Activated CD4-positive, CD25-positive, alpha-beta regulatory T cell treated with anti-CD3 and anti-CD28 coated beads, Interleukin-2, amount 50 U/mL, for 16 hours (primary cell): ENCODE measurements around the gene PIGV.
A peak's percentile ranks its signal among the peaks of the same experiment; 100 is the strongest.

ENCODE experiments used
- DNase-seq: peaks from one replicate; pipeline ENCODE4 v3.0.0-alpha.2; 2020; ENCODE audit warnings: low read depth, low spot score

The PIGV gene

GRCh38 chr1:26787706-26788514 is at the start of gene PIGV:
Gene PIGV, plus strand, starts transcription at chr1:26787950. Its CDS starts 2,866 bp downstream, at chr1:26790816.
- DNase-seq = peak; percentile 81

GRCh38 chr1:26739329-26739914 is 48.3 kb upstream of the PIGV start:
- no peak for DNase-seq

DNA sequence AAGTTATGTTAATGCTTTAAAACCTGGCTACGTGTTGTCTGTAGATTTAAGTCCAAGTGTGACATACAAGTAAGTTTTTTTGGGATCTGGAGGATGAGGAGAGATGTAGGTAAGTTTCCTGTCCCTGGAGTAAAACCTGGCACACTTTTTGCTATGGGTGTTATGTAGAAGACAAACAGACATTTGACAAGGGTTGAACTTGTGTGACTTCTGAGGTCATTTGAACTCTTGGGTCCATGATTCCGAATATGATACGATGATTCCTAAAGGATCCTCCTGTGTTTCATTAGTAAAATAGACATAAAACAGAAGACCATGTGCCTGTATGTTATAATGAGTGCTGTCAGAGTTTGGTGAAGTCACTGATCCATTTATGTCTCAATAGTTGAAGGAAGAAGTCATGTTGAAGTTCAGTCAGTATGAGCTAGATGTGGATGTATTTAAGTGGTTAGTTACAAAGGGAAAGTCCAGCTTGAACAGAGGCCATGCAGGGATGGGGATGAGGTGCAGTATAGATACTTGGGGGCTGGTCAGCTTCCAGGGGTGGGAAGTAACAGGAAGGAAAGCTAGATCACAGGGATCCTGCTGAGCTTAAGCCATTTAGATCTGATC is 47.6 kb upstream of the PIGV start:
- DNase-seq = no peak

DNA sequence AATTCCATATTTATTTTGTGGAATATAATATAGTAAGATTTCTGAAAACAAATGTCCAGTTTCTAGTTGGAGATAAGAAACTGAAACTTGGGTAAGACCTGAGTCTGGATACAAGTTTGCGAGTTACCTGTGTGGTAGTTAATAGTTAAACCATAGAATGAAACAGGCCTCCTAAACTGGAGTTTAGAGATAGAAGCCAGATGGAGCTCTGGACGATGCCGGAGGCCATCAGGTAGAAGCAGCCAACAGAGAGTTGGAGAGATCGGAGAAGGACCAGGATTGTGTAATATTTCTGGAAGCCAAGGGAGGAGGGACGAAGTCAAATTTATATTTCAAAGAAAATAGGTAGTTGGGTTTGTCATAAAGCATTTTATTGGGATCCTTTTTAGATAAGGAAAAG is 46.8 kb upstream of the PIGV start:
- no peak for DNase-seq

- no peak for DNase-seq
Measured at GRCh38 chr1:26743426-26744059, 44.2 kb upstream of the PIGV start.

DNA sequence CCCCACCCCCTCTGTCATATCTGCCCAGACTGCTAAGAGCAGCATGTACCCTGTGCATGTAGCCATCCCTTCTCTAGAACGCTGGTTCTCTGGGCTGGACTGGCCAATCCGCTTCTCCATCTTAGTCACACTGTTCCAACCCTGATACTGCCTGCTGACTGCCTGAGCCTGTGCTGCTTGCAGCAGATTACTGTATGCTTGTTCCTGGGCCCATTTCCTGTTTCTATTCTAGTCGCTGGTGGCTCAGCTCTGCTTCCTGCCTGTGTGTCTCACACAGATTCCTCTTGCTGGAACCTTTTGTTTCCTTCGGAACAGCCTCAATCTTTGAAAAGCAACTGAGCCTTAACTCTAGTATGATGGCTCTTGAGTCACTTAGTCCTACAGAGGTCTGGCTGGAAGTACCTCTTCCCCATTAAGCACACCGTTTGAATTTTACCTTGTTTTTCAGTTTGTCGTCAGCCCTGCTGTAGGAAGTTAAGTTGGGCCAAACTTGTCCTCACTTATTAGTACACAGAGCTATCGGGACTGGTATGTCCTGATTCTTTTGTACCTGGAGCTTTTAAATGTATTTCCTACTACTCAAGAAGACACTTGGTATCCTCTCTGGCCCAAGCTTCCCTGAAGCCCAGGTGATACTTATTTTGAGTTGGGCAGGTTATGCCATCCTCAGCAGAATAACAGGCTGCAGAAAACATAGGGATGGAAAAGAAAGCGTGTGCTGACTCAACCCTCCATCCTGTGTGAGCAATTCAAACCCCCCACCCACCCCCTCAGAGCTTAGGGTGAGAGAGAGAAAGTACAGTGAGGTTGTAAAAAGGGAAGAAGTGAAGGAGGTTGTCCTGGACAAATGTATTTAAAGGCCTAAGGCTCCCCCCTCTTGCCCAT is 43.4 kb upstream of the PIGV start:
- DNase-seq = peak; percentile 68

- DNase-seq = no peak
Measured at GRCh38 chr1:26745191-26745590, 42.6 kb upstream of the PIGV start.

DNA sequence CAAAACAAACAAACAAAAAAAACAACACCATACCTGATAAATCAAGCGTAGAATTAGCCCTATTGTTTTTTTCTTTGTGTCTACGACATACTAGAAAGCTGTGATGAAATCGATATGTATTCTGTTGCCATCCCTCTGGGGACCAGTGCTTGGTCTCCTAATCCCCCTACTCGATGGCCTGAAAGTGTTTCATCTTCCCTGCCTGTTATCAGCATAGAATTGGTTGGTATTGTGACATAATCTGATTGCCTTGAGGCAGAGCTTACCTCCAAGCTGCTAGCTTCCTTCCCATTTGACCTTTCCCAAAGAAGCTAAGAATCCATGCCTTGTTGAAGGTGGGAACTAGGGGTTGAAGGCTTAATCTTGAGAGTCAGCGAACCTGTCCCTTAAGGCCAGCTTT is 40.7 kb upstream of the PIGV start:
- no peak for DNase-seq

DNA sequence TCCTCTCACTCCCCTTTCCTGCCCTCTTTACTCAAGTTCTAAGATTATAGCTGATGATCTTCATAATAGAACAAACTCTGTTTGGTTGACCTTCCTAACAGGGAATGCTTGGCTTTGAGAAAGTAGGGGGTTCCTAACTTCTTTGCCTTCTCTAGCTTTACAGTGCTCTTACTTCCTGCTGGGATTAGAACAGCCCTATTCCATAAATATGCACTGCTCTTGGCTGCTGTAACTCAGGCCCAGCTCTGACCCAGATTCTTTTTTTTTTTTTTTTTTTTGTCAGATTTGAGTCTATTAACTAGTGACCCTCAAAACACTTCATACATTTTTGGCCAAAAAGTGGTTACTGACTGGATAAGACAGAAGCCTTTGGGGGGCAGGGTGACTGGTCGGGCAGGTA is 39.4 kb upstream of the PIGV start:
- DNase-seq = no peak

DNA sequence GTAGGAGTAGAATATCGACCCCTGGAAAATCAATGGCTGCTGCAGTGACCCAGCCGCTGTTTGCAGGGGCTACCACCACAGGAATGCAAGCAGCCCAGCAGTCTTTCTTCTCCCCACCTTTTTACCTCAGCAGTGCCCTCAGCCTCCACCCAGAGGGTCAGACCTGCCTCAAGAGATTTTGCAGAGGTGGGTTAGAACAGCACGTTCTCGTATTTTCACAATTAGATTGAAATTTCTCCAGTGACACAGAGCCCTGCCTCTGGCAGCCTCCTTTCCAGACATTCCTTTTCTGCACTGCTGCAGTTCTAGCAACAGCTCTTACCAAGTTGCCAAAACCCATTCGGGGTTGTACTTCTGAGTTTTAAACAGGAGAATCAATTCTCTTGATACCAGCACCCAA is 38.3 kb upstream of the PIGV start:
- DNase-seq = no peak

- DNase-seq = no peak
Measured at GRCh38 chr1:26750428-26750827, 37.3 kb upstream of the PIGV start.

- no peak for DNase-seq
Measured at GRCh38 chr1:26752519-26752918, 35.2 kb upstream of the PIGV start.

DNA sequence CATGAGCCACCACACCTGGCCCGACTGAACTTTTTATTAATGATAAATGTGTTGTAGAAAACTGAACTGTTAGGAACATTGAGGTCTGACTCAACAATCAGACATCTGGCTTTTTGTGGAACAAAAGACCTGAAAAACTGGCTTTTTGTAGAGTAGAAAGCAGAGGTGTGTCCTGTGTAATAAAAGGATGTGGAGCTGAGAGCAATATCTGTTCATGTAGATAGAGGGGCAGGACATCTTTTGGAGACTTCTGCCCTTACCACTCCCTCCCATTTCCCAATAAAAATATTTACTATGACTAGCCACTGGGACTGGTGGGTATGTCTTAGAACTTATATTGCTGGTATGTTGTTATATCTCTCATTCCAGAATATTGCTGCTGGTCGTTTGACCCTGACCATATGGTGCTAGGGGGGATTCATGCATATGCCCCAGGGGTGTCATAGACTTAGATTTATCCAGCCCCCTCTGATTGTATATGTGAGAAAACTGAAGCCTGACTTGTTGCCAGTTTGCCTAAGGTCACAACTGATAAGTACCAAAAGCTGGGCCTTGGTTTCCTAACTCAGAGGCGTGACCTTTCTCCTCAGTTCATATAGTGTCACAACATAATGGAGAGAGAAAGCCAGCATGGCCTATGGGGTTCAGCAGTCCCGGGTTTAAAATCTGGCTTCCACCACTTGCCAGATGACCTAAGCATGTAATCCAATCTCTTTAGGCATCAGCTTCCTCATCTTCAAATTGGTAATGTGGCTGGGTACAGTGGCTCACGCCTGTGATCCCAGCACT is 33.5 kb upstream of the PIGV start:
- no peak for DNase-seq

GRCh38 chr1:26758358-26758757 is 29.4 kb upstream of the PIGV start:
- DNase-seq = no peak

DNA sequence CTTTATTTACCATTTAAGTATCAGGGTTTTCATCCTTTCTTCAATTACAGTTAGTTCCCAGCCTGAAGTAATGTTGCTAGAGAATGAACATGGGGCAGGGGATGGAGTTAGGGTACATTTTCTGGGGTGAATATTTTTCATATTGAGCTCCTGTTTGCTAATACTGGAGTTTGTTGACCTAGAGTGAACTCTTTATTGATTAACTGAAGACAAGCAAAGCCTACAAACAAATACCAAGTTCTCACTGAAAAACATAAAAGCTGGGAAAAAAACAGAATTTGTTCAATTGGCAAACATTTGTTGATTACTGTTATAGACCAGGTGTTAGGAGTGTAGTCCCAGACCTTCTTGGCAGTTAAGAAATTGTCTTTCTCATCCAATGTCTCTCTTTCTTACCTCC is 28.2 kb upstream of the PIGV start:
- no peak for DNase-seq

GRCh38 chr1:26761217-26761616 is 26.5 kb upstream of the PIGV start:
- DNase-seq = no peak

- DNase-seq = no peak
Measured at GRCh38 chr1:26767714-26768113, 20.0 kb upstream of the PIGV start.

GRCh38 chr1:26768755-26769154 is 19.0 kb upstream of the PIGV start:
- no peak for DNase-seq

GRCh38 chr1:26771285-26771642 is 16.5 kb upstream of the PIGV start:
- DNase-seq = no peak

DNA sequence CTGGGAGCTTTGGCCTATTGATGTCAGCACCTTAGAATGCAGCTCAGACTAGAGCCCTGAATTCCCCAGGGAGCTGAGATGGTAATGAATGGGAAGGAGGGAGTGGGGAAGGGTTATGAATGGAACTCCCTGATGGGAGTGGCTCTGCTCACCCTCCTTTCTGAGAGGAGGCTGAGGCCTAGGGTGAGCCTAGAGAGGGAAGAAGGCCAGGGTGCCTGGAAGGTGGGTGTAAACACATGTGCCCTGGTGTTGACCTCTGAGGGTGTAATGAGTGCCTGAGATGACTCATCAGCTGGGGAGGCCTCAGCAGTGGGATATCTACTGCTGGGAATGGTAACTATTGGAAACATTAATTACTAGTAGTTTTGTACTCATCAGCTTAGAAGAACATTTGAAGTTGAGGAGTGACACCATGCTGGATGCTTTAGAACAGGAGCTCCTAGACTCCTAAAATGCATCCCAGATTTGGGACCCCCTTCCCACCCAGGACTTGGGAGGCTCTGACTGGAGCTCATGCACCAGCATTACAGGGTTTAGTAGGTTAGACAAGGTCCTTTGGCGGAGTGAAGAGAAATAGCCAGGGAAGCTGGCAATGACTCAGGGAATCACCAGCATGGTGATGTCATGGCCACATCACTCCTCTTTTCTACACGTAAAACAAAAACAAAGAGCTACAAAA is 16.0 kb upstream of the PIGV start:
- no peak for DNase-seq
